CD4-positive, alpha-beta T cell treated with Interleukin-15 for 4 hours (primary cell): Measurements from ENCODE around the gene CRKL.

Experiments used
- DNase-seq: peaks from one replicate; pipeline ENCODE4 v3.0.0-alpha.2; 2020; ENCODE audit warnings: low spot score

Gene CRKL

GRCh38 chr22:20983081-20983771, 66.0 kb downstream of the CRKL start:
- no peak for DNase-seq

- no peak for DNase-seq
These were observed 68.5 kb downstream of the CRKL start for GRCh38 chr22:20985720-20986119.

- DNase-seq: no peak
These were observed 69.2 kb downstream of the CRKL start for GRCh38 chr22:20986365-20986764.

GRCh38 chr22:20987375-20987774, 70.2 kb downstream of the CRKL start:
- no peak for DNase-seq

- no peak for DNase-seq
These were observed 71.5 kb downstream of the CRKL start for GRCh38 chr22:20988573-20989322.

- no peak for DNase-seq
These were observed 72.3 kb downstream of the CRKL start for GRCh38 chr22:20989323-20990138.

GRCh38 chr22:20990184-20991180, 73.3 kb downstream of the CRKL start:
- no peak for DNase-seq

- DNase-seq: no peak
These were observed 74.2 kb downstream of the CRKL start for GRCh38 chr22:20991252-20992055.

- DNase-seq: no peak
These were observed 74.8 kb downstream of the CRKL start for GRCh38 chr22:20992056-20992442.

- no peak for DNase-seq
These were observed 75.5 kb downstream of the CRKL start for GRCh38 chr22:20992456-20993303.

- DNase-seq: no peak
These were observed 76.3 kb downstream of the CRKL start for GRCh38 chr22:20993304-20994127.

- no peak for DNase-seq
These were observed 77.1 kb downstream of the CRKL start for GRCh38 chr22:20994128-20994901.

- DNase-seq: no peak
These were observed 77.7 kb downstream of the CRKL start for GRCh38 chr22:20994902-20995241.

- DNase-seq: no peak
These were observed 78.3 kb downstream of the CRKL start for GRCh38 chr22:20995329-20996030.

GRCh38 chr22:20996031-20996410, 78.8 kb downstream of the CRKL start:
- DNase-seq: no peak

GRCh38 chr22:20996598-20997535, 79.7 kb downstream of the CRKL start:
- no peak for DNase-seq
